Bone marrow (tissue), 2 donors: ENCODE measurements around the gene NFAM1.

Source experiments
- DNase-seq, 2 donors: peaks; one replicate each; lab custom pipeline; 2025; lab: John Stamatoyannopoulos, UW

The NFAM1 gene

GRCh38 chr22:42335839-42336378 is 96.3 kb downstream of the NFAM1 start:
- no peak for DNase-seq

- DNase-seq = no peak
Observed at GRCh38 chr22:42334875-42335512, 97.2 kb downstream of the NFAM1 start.

- no peak for DNase-seq
Observed at GRCh38 chr22:42333544-42333943, 98.7 kb downstream of the NFAM1 start.

GRCh38 chr22:42332089-42332488 is 100.1 kb downstream of the NFAM1 start:
- no peak for DNase-seq

- no peak for DNase-seq
Observed at GRCh38 chr22:42331014-42331413, 101.2 kb downstream of the NFAM1 start.
